ENCODE data around the gene PIAS4. TPM values are rescaled to one million over a fixed set of nuclear protein-coding genes. Genes with fewer than 3 reads are reported as not detected.
A peak's percentile ranks its signal among the peaks of the same experiment; 100 is the strongest.
"Not testable (repeated sequence)": the region's sequence is repeated elsewhere in the genome, so short reads cannot be mapped to it uniquely, and the experiment has no call there.

The PIAS4 gene
- total RNA-seq, 2 donors from 2014 or later = 32.8 to 39.1 TPM

DNA sequence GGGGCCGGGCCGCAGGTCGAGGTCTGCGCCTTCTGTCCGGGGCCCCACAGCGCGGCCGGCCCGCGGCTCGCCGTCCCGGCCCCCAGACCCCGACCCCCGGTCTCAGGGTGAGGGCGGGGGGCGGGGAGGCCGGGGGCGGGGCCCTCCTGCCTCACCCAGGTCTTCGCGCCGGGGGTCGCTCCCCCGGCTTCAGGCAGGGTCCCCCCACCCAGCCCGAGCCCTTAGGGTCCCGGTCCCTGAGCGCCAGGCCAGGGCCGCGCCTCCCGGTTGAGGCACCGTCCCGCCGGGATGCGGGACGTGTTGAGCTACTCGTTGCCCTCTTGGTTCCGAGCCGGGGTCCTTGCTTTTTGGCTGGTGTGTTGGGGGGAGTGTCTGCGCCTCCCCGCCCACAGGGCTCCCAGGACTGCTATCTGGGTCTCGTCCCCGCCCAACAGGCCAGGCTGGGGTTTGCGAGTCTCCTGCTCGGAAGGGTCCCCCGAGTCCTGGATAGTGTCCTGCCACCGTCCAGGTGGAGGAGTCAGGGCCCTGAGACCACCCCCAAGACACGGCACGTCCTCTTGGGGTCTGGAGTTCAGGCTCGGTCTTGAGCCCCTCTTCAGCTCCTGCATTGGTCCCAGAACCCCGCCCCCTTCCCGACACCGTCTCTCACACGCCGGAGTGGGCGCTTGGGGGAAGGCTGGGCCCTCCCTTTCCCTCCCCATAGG, 452 bp downstream of the PIAS4 start:
- Mint-ChIP-seq H3K27me3 (no peaks in the 10 kb centered on the region), H3K27ac (peak overlapping the region; percentile 93), H3K9me3 (no peaks in the 10 kb centered on the region), H3K4me3 (peak overlapping the region; percentile 85), H3K4me1 (peaks cover 10% of the 10 kb centered on the region), H3K36me3 (ENCODE audit: low read depth) (peaks cover 14% of the 10 kb centered on the region)
- ATAC-seq (replicated peaks) = no peak

DNA sequence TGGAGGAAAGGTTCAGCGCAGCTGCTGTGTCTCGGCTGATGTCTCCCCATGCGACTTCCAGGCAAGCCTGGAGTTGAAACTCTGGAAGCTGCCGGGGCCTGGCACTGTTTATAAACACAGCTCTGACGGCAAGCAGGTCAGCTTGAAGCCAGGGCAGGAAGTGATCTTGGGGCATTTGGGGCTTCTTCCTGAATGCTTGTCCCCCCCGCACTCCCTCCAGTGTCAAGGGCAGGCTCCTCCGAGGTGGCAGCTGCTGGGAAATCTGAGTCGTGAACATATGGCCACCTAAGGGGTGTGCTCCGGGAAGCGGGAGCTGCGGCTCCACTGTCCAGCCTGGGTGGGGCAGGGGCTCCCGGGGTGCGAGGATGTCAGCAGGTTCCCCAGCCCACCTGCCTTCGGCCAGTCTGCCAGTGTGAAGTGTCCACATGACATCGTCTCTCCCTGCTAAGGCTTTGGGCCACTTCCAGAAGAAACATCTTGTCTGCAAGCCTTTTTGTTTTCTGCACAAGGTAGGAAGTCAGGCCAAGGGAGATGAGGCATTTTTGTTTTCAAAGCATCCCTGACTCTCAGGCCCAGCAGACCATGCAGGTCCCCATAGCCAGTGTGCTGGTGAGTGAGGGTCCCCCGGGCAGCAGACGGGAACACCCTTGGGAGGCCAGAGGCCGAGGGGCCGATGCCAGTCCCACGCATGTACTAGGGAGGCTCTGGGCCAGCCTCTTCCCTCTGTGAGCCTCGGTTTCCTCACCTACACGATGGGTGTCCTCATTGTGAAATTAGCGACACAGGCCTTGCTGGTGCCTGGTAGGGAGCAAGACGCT, 2.7 kb downstream of the PIAS4 start:
- peak overlapping the region; percentile 93 for H3K27ac Mint-ChIP-seq
- peak overlapping the region; percentile 85 for H3K4me3 Mint-ChIP-seq
- no peaks in the 10 kb centered on the region for H3K27me3 Mint-ChIP-seq
- peaks cover 19% of the 10 kb centered on the region for H3K36me3 Mint-ChIP-seq (ENCODE audit: low read depth)
- no peak for ATAC-seq (replicated peaks)
- peaks cover 11% of the 10 kb centered on the region for H3K4me1 Mint-ChIP-seq
- H3K9me3 Mint-ChIP-seq = no peaks in the 10 kb centered on the region

GRCh38 chr19:4010808-4011110, 3.2 kb downstream of the PIAS4 start:
- Mint-ChIP-seq H3K27me3 (no peaks in the 10 kb centered on the region), H3K9me3 (no peaks in the 10 kb centered on the region), H3K36me3 (ENCODE audit: low read depth) (peaks cover 23% of the 10 kb centered on the region), H3K4me3 (peak overlapping the region; percentile 16), H3K4me1 (peaks cover 11% of the 10 kb centered on the region), H3K27ac (no peak overlapping the region)
- ATAC-seq (replicated peaks) = no peak

DNA sequence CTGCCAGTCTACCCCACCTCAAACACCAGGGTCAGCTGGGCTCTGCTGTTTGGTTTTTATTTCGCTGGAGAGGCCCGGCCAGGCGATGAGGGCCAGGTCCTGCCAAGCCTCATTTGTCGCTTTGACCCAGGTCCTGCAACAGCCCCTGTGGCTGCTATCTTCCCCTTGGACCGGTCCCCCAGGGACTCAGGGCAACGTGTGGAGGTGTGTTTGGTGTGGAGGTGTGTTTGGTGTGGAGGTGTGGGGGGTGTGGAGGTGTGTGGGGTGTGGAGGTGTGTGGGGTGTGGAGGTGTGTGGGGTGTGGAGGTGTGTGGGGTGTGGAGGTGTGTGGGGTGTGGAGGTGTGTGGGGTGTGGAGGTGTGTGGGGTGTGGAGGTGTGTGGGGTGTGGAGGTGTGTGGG, 3.9 kb downstream of the PIAS4 start:
- not testable (repeated sequence) for H3K27me3 Mint-ChIP-seq; H3K27ac Mint-ChIP-seq; ATAC-seq (replicated peaks); H3K9me3 Mint-ChIP-seq
- H3K36me3 Mint-ChIP-seq (ENCODE audit: low read depth) = peaks cover 30% of the 10 kb centered on the region
- H3K4me1 Mint-ChIP-seq = peaks cover 11% of the 10 kb centered on the region
- H3K4me3 Mint-ChIP-seq = peak overlapping the region; percentile 16

DNA sequence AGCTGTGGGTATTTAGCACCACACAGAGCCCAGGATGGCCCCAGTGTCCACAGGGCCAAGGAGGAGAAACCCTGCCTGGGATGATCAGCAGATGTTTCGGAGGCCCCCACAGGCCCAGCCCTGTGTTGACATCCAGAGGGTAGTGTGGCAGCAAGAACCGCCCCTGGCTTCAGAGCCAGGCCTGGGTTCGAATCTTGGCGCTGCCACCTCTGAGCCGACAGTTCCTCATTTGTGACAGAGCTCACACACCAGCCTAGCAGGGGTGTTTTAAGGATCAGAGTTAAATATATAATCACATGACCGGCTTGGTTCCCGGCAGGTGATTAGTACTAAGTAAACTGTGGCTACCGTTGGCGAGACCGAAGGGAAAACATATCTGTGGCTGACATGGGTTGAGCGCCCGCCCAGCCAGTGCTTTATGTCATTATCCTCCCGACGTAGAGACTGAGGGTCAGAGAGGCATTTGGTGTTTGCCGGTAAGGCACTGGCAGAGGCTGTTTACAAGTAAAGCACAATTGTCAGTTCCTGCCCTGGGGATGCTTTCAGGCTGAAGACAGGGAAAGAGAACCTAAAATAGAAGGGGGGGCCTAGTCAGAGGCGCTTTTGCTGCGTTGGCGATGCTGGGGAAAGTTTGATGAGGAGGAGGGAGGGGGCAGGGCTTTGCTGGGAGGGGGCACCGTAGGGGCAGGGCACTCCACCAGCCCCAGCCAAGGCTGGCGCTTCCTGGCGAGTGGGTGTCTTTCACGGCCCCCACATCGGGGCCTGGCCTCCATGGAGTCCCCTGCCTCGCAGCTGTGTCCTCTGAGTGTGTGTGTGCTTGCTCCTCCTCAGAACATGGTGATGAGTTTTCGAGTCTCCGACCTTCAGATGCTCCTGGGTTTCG, 4.8 kb downstream of the PIAS4 start:
- peaks cover 11% of the 10 kb centered on the region for H3K4me1 Mint-ChIP-seq
- no peak overlapping the region for H3K27ac Mint-ChIP-seq
- H3K27me3 Mint-ChIP-seq = no peaks in the 10 kb centered on the region
- peaks cover 30% of the 10 kb centered on the region for H3K36me3 Mint-ChIP-seq (ENCODE audit: low read depth)
- no peak for ATAC-seq (replicated peaks)
- H3K4me3 Mint-ChIP-seq = no peak overlapping the region
- no peaks in the 10 kb centered on the region for H3K9me3 Mint-ChIP-seq

DNA sequence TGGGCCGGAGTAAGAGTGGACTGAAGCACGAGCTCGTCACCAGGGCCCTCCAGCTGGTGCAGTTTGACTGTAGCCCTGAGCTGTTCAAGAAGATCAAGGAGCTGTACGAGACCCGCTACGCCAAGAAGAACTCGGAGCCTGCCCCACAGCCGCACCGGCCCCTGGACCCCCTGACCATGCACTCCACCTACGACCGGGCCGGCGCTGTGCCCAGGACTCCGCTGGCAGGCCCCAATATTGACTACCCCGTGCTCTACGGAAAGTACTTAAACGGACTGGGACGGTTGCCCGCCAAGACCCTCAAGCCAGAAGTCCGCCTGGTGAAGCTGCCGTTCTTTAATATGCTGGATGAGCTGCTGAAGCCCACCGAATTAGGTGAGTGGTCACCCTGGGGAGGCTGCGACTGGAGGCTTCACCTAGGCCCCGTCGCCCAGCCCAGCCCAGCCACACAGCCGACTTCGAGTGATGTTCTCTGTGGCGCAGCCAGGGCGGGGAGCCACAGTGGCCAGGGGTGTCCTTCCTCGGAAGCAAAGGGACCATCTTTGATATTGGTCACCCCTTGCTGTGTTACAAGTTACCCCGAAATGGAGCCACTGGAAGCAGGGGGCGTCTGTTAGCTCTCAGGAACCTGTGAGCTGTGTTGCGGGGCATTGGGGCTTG, 5.6 kb downstream of the PIAS4 start:
- no peak overlapping the region for H3K27ac Mint-ChIP-seq

GRCh38 chr19:4013886-4014540, 6.5 kb downstream of the PIAS4 start:
- no peak for ATAC-seq (replicated peaks)
- peaks cover 36% of the 10 kb centered on the region for H3K36me3 Mint-ChIP-seq (ENCODE audit: low read depth)
- no peaks in the 10 kb centered on the region for H3K27me3 Mint-ChIP-seq
- no peak overlapping the region for H3K27ac Mint-ChIP-seq
- H3K4me3 Mint-ChIP-seq = no peak overlapping the region
- no peaks in the 10 kb centered on the region for H3K9me3 Mint-ChIP-seq
- H3K4me1 Mint-ChIP-seq = peaks cover 5% of the 10 kb centered on the region

More for the DNA sequence above, 5.6 kb downstream of the PIAS4 start:
- Mint-ChIP-seq H3K4me3 (no peak overlapping the region), H3K27me3 (no peaks in the 10 kb centered on the region), H3K4me1 (peaks cover 11% of the 10 kb centered on the region), H3K9me3 (no peaks in the 10 kb centered on the region), H3K36me3 (ENCODE audit: low read depth) (peaks cover 34% of the 10 kb centered on the region)
- ATAC-seq (replicated peaks) = no peak

DNA sequence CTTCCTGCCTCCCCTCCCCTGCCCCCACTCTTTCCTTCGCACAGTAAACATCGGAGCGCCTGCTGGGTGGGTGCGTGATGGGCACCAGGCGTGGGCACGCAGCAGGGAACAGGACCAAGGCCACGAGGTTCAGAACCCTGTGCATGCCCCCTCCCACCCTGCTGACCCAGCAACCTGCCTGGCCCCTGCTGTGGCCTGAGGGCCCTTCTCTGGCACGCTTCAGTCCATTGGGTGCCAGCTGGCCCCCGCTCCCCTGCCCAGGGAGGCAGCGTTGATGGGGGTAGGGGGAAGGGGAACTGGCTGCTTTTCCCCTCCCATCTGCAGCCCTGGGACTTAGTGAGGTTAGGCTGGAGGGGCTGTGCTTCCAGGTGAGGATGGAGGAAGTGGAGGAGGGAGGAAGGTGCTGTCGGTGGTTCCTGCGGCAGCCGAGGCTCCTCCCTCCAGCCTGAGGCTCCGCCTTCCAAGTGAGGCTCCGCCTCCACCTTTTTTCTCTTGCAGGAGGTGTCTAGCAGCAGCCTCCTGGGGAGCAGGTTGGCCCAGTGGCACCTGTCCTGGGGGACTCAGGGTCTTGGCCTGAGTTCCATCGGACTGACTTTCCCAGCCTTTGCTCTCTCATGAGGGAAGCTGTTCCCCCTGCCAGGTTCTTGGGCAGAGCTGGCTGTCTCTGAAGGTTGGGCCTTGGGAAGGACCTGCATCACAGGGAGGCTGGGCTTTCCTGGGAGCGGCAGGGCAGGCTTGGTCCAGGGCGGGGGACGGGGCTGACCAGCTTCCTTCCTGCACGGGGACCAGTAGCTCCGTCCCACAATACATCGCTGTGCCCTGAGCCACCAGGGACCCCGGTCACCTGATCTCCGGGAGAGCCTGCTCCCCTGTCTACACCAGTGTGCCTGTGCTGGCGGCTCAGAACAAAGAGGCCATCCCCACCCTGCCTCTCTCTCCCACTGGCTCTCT, 7.3 kb downstream of the PIAS4 start:
- H3K9me3 Mint-ChIP-seq = no peaks in the 10 kb centered on the region
- no peaks in the 10 kb centered on the region for H3K27me3 Mint-ChIP-seq
- peak; percentile 50 for ATAC-seq (replicated peaks)
- H3K27ac Mint-ChIP-seq = no peak overlapping the region
- no peak overlapping the region for H3K4me3 Mint-ChIP-seq
- peaks cover 36% of the 10 kb centered on the region for H3K36me3 Mint-ChIP-seq (ENCODE audit: low read depth)
- H3K4me1 Mint-ChIP-seq = peaks cover 4% of the 10 kb centered on the region

- ATAC-seq (replicated peaks) = no peak
- Mint-ChIP-seq H3K9me3 (no peaks in the 10 kb centered on the region), H3K4me3 (no peak overlapping the region), H3K4me1 (peaks cover 4% of the 10 kb centered on the region), H3K27me3 (no peaks in the 10 kb centered on the region), H3K36me3 (ENCODE audit: low read depth) (peaks cover 44% of the 10 kb centered on the region), H3K27ac (no peak overlapping the region)
Observed at GRCh38 chr19:4015705-4016402, 8.3 kb downstream of the PIAS4 start.

- Mint-ChIP-seq H3K27ac (no peak overlapping the region), H3K9me3 (no peaks in the 10 kb centered on the region)
- ATAC-seq (replicated peaks) = no peak
Observed at GRCh38 chr19:4016486-4016885, 8.9 kb downstream of the PIAS4 start.

GRCh38 chr19:4016903-4017638, 9.5 kb downstream of the PIAS4 start:
- no peaks in the 10 kb centered on the region for H3K9me3 Mint-ChIP-seq
- no peak overlapping the region for H3K4me3 Mint-ChIP-seq
- peaks cover 4% of the 10 kb centered on the region for H3K4me1 Mint-ChIP-seq
- H3K36me3 Mint-ChIP-seq (ENCODE audit: low read depth) = peaks cover 52% of the 10 kb centered on the region
- H3K27ac Mint-ChIP-seq = no peak overlapping the region
- no peak for ATAC-seq (replicated peaks)
- H3K27me3 Mint-ChIP-seq = no peaks in the 10 kb centered on the region

More at GRCh38 chr19:4016486-4016885, 8.9 kb downstream of the PIAS4 start:
- no peak overlapping the region for H3K4me3 Mint-ChIP-seq
- peaks cover 48% of the 10 kb centered on the region for H3K36me3 Mint-ChIP-seq (ENCODE audit: low read depth)
- no peaks in the 10 kb centered on the region for H3K27me3 Mint-ChIP-seq
- H3K4me1 Mint-ChIP-seq = peaks cover 4% of the 10 kb centered on the region

DNA sequence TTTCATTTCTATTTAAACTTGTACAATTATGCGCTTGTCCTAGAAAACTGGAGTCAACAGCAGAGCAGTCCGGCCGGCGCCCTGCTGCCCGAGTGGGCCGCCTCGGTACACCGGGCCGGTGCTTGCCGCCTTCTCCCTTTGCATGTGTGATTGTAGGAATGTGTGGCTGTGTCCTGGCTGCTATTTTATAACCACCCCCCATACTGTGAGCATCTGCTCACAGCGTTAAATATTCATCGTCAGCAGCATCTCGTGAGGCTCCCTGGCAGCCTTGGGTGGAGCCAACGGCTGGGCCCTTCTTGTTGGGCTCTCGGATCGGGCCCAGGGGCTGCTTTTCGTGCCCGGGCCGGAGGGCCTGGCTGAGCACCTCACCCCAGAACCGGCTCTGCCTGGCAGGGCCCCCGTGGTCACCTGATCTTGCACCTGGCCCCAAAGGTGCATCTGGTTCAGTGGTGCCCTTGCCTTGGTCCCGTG, 10.6 kb downstream of the PIAS4 start:
- Mint-ChIP-seq H3K4me3 (no peak overlapping the region), H3K27ac (no peak overlapping the region), H3K36me3 (ENCODE audit: low read depth) (peaks cover 44% of the 10 kb centered on the region), H3K9me3 (no peaks in the 10 kb centered on the region), H3K27me3 (no peaks in the 10 kb centered on the region), H3K4me1 (no peaks in the 10 kb centered on the region)
- no peak for ATAC-seq (replicated peaks)
